Measurements from ENCODE around the gene PF4V1. TPM values are rescaled to one million over a fixed set of nuclear protein-coding genes. Genes with fewer than 3 reads are reported as not detected.

PF4V1 gene
- total RNA-seq, 1 donor from 2014 or later, result not detected

DNA sequence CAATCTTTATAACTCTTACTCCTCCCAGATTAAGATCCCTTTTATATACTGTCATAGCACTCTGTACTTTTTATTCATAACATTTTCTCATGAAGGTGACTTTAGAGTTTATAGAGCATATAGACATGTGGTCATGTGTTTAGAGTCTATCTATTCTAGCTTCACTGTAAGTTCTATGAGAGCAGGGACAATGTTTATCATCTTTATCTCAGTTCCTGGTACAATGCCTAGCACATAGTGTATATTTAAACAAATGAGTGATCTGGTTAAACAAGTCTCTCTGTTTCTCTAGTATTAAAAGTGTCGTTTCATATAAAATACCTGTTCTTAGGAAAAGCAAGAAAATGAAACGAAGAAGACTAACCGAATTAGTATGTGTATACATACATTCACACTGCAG is 13.4 kb upstream of the PF4V1 start:
- DNase-seq, result no peak
- Histone ChIP-seq H3K27ac (no peak overlapping the region), H3K4me1 (no peaks in the 10 kb centered on the region), H3K36me3 (no peaks in the 10 kb centered on the region), H3K9me3 (no peaks in the 10 kb centered on the region), H3K27me3 (ENCODE audit: low read depth) (no peaks in the 10 kb centered on the region), H3K4me3 (no peak overlapping the region)
- ATAC-seq, result no peak
- intact Hi-C loops (cut with DNase I), result no loop called here
- TF ChIP-seq, protein P1, sequence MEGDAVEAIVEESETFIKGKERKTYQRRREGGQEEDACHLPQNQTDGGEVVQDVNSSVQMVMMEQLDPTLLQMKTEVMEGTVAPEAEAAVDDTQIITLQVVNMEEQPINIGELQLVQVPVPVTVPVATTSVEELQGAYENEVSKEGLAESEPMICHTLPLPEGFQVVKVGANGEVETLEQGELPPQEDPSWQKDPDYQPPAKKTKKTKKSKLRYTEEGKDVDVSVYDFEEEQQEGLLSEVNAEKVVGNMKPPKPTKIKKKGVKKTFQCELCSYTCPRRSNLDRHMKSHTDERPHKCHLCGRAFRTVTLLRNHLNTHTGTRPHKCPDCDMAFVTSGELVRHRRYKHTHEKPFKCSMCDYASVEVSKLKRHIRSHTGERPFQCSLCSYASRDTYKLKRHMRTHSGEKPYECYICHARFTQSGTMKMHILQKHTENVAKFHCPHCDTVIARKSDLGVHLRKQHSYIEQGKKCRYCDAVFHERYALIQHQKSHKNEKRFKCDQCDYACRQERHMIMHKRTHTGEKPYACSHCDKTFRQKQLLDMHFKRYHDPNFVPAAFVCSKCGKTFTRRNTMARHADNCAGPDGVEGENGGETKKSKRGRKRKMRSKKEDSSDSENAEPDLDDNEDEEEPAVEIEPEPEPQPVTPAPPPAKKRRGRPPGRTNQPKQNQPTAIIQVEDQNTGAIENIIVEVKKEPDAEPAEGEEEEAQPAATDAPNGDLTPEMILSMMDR (IDR thresholded peaks at IDR 0.05), result no peak

DNA sequence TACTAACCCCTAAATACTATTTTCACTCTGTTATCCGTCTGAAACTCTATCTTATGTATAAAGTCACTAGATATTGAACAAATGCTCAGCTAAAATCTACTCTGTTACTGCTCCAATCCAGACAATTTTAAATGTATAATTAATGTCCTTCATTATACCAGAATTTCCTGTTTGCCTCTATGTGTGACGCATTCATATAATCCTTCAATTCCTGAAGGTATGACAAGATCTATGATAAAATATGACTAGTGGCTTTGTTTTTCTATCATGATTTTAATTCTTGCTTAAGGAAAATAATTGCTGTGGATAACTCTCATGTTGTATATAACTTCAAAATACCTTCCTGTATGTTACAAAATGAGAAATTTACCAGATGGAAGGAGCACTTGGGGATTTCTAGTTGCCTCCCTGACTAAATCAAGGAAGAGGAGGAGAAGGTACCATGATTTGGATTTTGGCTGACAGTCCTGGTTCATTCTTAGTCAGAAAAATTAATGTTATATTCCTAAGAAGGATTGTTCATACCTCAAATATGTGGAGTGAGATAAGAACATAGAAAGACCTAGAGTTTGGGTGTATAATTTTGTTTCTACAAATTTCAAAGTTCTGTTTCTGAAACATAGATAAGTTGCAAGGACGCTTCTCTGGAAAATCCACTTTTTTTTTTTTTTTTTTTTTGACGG is 11.7 kb upstream of the PF4V1 start:
- Histone ChIP-seq H3K27me3 (ENCODE audit: low read depth) (no peaks in the 10 kb centered on the region), H3K4me1 (no peaks in the 10 kb centered on the region), H3K9me3 (no peaks in the 10 kb centered on the region), H3K36me3 (no peaks in the 10 kb centered on the region), H3K4me3 (no peak overlapping the region), H3K27ac (no peak overlapping the region)
- ATAC-seq, result no peak
- TF ChIP-seq, protein P1 (IDR thresholded peaks at IDR 0.05), result no peak
- intact Hi-C loops (cut with DNase I), result no loop called here
- no peak for DNase-seq

DNA sequence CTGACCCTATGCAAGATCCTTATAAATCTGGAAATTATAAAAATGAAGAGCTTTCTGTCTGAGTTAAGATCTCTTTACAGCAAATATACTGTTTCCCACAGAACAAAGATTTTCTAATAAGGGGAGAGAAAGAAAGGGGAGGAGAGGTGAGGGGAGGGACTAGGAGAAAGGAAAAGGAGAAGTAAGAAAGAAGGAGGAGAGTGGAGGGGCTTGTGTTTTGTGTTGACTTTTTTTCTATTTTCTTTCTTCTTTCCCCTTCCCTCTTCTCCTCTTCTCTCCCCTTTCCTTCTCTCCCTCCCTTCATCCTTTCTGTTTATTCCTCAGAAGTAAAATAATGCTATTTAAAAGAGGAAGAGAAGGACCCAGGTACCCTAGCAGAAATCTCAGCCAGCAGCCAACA is 10.4 kb upstream of the PF4V1 start:
- Histone ChIP-seq H3K27me3 (ENCODE audit: low read depth) (no peaks in the 10 kb centered on the region), H3K4me1 (no peaks in the 10 kb centered on the region), H3K4me3 (no peak overlapping the region), H3K9me3 (no peaks in the 10 kb centered on the region), H3K27ac (no peak overlapping the region), H3K36me3 (no peaks in the 10 kb centered on the region)
- TF ChIP-seq, protein P1 (IDR thresholded peaks at IDR 0.05), result no peak
- DNase-seq (no peak), ATAC-seq (no peak)
- intact Hi-C loops (cut with DNase I), result no loop called here

DNA sequence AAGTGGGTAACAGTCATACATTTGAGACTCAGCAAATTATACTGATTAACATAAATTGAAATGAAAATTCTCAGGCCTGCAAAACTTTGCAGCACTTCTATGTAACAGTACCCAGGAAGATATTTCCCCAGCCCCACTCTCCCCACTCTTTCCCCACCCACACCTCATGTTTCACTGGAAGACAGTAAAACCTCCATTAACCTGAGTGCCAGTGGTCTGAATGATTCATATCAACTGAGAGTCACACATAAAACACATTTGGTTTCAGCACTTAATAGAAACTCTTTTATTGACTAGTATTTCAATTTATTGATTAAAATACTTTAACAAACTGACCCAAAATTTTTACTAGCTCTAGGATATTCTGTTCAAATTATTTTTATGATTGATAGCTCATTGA is 9.7 kb upstream of the PF4V1 start:
- ATAC-seq, result no peak
- intact Hi-C loops (cut with DNase I), result no loop called here
- Histone ChIP-seq H3K36me3 (no peaks in the 10 kb centered on the region), H3K4me1 (no peaks in the 10 kb centered on the region), H3K27me3 (ENCODE audit: low read depth) (no peaks in the 10 kb centered on the region), H3K9me3 (no peaks in the 10 kb centered on the region), H3K4me3 (no peak overlapping the region), H3K27ac (no peak overlapping the region)
- TF ChIP-seq, protein P1 (IDR thresholded peaks at IDR 0.05), result no peak
- DNase-seq, result no peak

DNA sequence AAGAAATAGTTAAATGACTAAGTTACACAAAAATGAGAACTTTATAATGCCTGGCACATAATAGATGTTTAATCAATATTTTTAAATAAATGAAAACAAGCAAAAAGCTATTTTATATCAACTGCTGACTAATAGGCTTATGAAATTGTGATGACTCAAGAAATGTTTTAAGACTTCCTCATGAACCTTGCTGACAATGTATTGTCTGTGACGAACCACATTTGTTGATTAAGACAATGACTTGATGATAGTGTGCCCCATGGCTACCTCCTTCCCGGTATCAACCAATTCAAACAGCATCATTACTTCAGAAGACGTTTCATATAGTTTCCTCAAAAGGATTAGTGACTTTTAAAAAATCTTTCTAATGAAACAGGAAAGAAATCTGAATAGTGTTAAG is 8.8 kb upstream of the PF4V1 start:
- intact Hi-C loops (cut with DNase I), result no loop called here
- Histone ChIP-seq H3K27me3 (ENCODE audit: low read depth) (no peaks in the 10 kb centered on the region), H3K4me1 (no peaks in the 10 kb centered on the region), H3K4me3 (no peak overlapping the region), H3K9me3 (no peaks in the 10 kb centered on the region), H3K27ac (no peak overlapping the region), H3K36me3 (no peaks in the 10 kb centered on the region)
- TF ChIP-seq, protein P1 (IDR thresholded peaks at IDR 0.05), result no peak
- ATAC-seq (no peak), DNase-seq (no peak)
